Measurements from ENCODE around the gene SBF2. TPM values are rescaled to one million over a fixed set of nuclear protein-coding genes. Genes with fewer than 3 reads are reported as not detected.
A peak's percentile ranks its signal among the peaks of the same experiment; 100 is the strongest.

SBF2 gene
- total and polyA plus RNA-seq, 9 of the 15 experiments (the other 6 are each of a cell fraction or from before 2014, with no cell fraction given), result 0.80 to 9.5 (median 5.0) TPM

DNA sequence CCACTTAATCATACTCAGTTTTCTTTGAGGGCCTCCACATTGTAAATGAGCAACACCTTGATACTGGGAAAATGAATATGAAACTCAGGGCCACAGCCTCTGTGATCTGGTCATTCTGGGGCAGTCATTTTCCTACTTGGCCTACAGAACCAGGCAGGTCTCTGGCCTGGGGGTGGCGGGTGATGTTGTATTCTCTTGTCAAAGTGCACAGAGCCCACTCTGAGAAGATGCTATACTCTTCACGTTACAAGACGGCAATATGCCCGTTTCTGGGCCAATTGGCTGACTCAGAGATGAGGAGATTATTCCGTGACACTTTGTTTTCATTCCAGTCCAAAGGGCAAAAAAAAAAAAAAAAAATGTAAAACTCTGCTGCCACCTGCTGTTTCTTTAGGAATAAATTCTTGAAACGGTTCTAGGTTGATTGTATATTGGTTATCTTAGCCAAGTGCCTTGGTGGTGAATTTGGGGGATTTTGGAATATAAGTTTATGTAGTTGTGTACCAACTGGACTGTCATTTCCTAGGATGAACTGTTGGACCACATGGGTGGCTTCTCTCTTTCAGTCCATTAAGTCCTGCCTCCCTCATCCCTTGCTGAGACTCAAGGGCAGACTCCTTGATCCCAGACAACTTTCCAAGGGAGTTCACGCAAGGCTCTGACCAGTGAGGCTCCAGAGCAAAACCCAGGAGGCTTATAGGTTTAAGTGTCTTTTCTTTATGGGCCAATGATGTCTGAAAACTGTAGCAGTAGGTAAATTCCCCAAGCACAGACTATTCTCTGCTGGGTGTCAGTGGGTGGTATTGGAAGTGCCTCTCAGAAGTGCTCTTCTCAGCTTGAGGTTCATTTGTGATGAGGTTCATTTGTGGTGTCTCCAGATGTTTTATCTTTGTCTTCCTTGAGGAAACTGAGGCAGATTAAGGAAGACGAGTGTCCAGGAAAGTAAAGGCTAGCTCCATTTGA is 29.1 kb upstream of the SBF2 start (continued):
- TF ChIP-seq, protein P1, sequence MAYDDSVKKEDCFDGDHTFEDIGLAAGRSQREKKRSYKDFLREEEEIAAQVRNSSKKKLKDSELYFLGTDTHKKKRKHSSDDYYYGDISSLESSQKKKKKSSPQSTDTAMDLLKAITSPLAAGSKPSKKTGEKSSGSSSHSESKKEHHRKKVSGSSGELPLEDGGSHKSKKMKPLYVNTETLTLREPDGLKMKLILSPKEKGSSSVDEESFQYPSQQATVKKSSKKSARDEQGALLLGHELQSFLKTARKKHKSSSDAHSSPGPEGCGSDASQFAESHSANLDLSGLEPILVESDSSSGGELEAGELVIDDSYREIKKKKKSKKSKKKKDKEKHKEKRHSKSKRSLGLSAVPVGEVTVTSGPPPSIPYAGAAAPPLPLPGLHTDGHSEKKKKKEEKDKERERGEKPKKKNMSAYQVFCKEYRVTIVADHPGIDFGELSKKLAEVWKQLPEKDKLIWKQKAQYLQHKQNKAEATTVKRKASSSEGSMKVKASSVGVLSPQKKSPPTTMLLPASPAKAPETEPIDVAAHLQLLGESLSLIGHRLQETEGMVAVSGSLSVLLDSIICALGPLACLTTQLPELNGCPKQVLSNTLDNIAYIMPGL (CRISPR knock-in tag; IDR thresholded peaks at IDR 0.05), result no peak
- TF ChIP-seq CREM (IDR thresholded peaks at IDR 0.05; ENCODE audit: low read depth), result 0 out of 2 replicates have a peak, but pooled peaks have one; percentile 37
- peak; percentile 40 for TF ChIP-seq ARID1B (IDR thresholded peaks at IDR 0.05)
- no peak for TF ChIP-seq HOXB6 (CRISPR knock-in tag; IDR thresholded peaks at IDR 0.05; ENCODE audit: borderline replicate concordance)
- TF ChIP-seq FOS (IDR thresholded peaks at IDR 0.05; ENCODE audit: extremely low read depth, insufficient read length), result peak; percentile 18
- TF ChIP-seq, protein P2, sequence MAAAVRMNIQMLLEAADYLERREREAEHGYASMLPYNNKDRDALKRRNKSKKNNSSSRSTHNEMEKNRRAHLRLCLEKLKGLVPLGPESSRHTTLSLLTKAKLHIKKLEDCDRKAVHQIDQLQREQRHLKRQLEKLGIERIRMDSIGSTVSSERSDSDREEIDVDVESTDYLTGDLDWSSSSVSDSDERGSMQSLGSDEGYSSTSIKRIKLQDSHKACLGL (CRISPR knock-in tag; IDR thresholded peaks at IDR 0.05; ENCODE audit: borderline replicate concordance, poor library complexity, severe bottlenecking), result no peak
- TF ChIP-seq NFE2 (IDR thresholded peaks at IDR 0.05; ENCODE audit: low read depth), result peak; percentile 55
- no peak for TF ChIP-seq MIER1 (IDR thresholded peaks at IDR 0.05; ENCODE audit: low read depth)
- no peak for TF ChIP-seq ZNF695 (CRISPR knock-in tag; IDR thresholded peaks at IDR 0.05)
- TF ChIP-seq ZNF146 (CRISPR knock-in tag; IDR thresholded peaks at IDR 0.05; ENCODE audit: unreplicated experiment), result no peak
- TF ChIP-seq SMARCE1 (IDR thresholded peaks at IDR 0.05), result 0 out of 2 replicates have a peak, but pooled peaks have one; percentile 44
- no peak for TF ChIP-seq ZNF830 (CRISPR knock-in tag; IDR thresholded peaks at IDR 0.05)
- peak; percentile 39 for TF ChIP-seq MAFF (IDR thresholded peaks at IDR 0.05; ENCODE audit: low read length)
- no peak for TF ChIP-seq TFAM (CRISPR knock-in tag; conservative IDR thresholded peaks at IDR 0.05)
- TF ChIP-seq CHD2 (IDR thresholded peaks at IDR 0.05; ENCODE audit: low read depth, low read length), result no peak
- TF ChIP-seq MCM7 (IDR thresholded peaks at IDR 0.05), result no peak
- TF ChIP-seq HMG20B (CRISPR knock-in tag; IDR thresholded peaks at IDR 0.05), result no peak
- TF ChIP-seq JUN (IDR thresholded peaks at IDR 0.05; ENCODE audit: borderline replicate concordance, low read depth, low read length), result peak; percentile 85
- TF ChIP-seq JUN (CRISPR knock-in tag; IDR thresholded peaks at IDR 0.05; ENCODE audit: borderline replicate concordance), result no peak
- no peak for TF ChIP-seq MEF2D (tag; conservative IDR thresholded peaks at IDR 0.05; ENCODE audit: low read depth)
- TF ChIP-seq, protein P3, sequence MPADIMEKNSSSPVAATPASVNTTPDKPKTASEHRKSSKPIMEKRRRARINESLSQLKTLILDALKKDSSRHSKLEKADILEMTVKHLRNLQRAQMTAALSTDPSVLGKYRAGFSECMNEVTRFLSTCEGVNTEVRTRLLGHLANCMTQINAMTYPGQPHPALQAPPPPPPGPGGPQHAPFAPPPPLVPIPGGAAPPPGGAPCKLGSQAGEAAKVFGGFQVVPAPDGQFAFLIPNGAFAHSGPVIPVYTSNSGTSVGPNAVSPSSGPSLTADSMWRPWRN (IDR thresholded peaks at IDR 0.05; ENCODE audit: low read depth), result no peak
- TF ChIP-seq RBBP5 (IDR thresholded peaks at IDR 0.05; ENCODE audit: borderline replicate concordance, insufficient read depth, low read length, poor library complexity, severe bottlenecking), result no peak
- TF ChIP-seq FOSL1 (tag; conservative IDR thresholded peaks at IDR 0.05), result peak; percentile 94
- peak; percentile 58 to 76 for TF ChIP-seq FOXK2 (conservative IDR thresholded peaks at IDR 0.05 in 1 of 2, IDR thresholded peaks at IDR 0.05 in 1 of 2; ENCODE audit: low read depth in 2 of 2)
- peak in 1 of 2 experiments; percentile 46; a peak in 1 of 4 replicates for TF ChIP-seq RCOR1 (IDR thresholded peaks at IDR 0.05; ENCODE audit: borderline replicate concordance in 1 of 2, low read depth in 2 of 2, low read length in 2 of 2)
